Activated CD8-positive, alpha-beta memory T cell treated with anti-CD3 and anti-CD28 coated beads for 36 hours (primary cell): Measurements from ENCODE around the gene NYNRIN. TPM values are rescaled to one million over a fixed set of nuclear protein-coding genes. Genes with fewer than 3 reads are reported as not detected.

ENCODE experiments used
- CTCF ChIA-PET: fragments of 350-600 bp; sonication (Branson Sonifier 250); formaldehyde crosslinking; loops from one replicate; lab custom pipeline; 2021; ENCODE audit warnings: antibody characterized with exemption; lab: Charles Lee
- POLR2A ChIA-PET: fragments of 350-600 bp; sonication (Branson Sonifier 250); formaldehyde crosslinking; loops from one replicate; lab custom pipeline; 2021; ENCODE audit warnings: antibody characterized with exemption; lab: Charles Lee
- total RNA-seq, 2 experiments: library from RNA; stranded (reverse); gene quantifications; one replicate each; pipeline ENCODE4 v1.2.3, GENCODE V29; 2021

Gene NYNRIN
- total RNA-seq, 2 experiments from 2014 or later, result 0.06 TPM

DNA sequence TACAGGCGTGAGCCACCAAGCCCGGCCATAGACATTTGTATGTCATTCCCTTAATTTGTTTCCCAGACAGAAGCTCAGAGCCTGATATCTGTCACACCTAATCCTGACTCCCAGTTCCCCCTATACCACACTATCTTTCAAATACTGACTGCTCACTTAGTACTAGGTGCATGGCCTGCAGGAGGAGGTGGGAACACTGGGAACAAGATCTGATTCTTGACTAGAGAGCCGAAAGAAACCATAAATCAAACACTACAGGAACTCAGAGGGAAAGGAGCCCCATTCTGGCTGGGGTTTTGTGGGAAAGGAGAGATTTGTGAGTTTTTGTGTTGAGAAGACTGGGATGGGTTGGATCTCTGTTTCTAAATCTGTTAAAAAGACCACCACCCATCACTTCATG is 35.9 kb downstream of the NYNRIN start:
- CTCF ChIA-PET, result interaction anchor here (3.4 to 11.3 kb wide), 2 partner anchors 102 to 125 kb away, joined by 22 to 334 read pairs; partner anchors contain the start of genes ADCY4, CIDEB, LTB4R and LTB4R2
- POLR2A ChIA-PET, result no interaction called here

GRCh38 chr14:24435192-24435810 is 36.5 kb downstream of the NYNRIN start:
- POLR2A ChIA-PET, result interaction anchor here (2.1 kb wide), 1 partner anchor 102 kb away, joined by 6 read pairs; no protein-coding TSS in a partner anchor
- CTCF ChIA-PET, result interaction anchor here (1.2 to 11.3 kb wide), 7 partner anchors 10 to 192 kb away, joined by 3 to 334 read pairs (median 7); partner anchors contain the start of genes ADCY4, CIDEB, DHRS1 and LTB4R

DNA sequence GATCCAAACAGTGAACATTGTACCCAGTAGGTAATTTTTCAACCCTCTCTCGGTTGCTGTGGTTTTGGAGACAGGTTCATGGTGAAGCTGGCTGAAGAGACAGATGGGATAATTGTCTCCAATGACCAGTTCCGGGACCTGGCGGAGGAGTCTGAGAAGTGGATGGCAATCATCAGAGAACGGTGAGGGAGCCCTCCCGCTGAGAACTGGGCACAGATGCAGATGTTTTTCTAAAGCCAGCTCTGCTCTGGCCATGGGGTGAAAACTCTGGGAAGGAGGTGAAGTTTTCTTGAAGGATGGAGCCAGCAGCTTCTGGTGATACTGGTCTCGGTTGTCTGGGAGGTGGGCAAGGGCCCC is 37.2 kb downstream of the NYNRIN start:
- POLR2A ChIA-PET, result interaction anchor here (0.7 to 2.1 kb wide), 2 partner anchors 70 to 103 kb away, joined by 3 to 6 read pairs; no protein-coding TSS in a partner anchor
- CTCF ChIA-PET, result interaction anchor here (0.6 to 11.3 kb wide), 16 partner anchors 9 to 223 kb away, joined by 3 to 334 read pairs (median 4); partner anchors contain the start of genes ADCY4, CHMP4A, CIDEB and DHRS1

DNA sequence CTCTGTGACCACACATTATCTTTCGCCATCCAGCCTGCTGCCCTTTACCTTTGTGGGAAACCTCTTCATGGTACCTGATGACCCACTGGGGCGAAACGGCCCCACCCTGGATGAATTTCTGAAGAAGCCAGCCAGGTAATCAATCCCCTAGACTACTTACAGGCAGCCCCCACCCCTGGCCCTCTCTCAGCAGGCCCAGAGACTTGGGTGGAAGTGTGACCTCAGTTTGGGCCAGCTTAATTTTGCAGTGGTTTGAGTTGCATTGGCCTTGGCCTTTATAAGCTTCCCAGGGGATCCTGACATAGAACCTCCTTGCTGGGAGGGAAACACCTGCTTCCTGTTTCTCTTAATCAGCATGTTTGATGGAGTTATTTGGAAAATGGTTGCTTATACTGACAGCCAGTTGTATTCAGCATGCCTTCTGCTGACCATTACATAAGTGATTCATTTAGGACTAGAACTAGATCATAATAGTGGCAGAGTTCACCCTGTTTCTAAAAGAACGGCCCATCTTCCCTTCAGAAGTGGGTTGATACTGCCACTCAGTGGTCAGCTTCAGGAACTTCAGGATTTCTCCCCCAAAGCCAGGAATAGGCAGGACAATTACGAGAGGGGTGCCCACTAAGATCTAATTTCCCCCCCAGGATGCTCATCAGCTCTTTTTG is 37.7 kb downstream of the NYNRIN start:
- ChIA-PET POLR2A (interaction anchor here (0.7 to 2.1 kb wide), 2 partner anchors 70 to 103 kb away, joined by 3 to 6 read pairs; no protein-coding TSS in a partner anchor), CTCF (interaction anchor here (0.6 to 11.3 kb wide), 19 partner anchors 9 to 224 kb away, joined by 3 to 334 read pairs (median 4); partner anchors contain the start of genes ADCY4, CHMP4A, CIDEB and DHRS1)

DNA sequence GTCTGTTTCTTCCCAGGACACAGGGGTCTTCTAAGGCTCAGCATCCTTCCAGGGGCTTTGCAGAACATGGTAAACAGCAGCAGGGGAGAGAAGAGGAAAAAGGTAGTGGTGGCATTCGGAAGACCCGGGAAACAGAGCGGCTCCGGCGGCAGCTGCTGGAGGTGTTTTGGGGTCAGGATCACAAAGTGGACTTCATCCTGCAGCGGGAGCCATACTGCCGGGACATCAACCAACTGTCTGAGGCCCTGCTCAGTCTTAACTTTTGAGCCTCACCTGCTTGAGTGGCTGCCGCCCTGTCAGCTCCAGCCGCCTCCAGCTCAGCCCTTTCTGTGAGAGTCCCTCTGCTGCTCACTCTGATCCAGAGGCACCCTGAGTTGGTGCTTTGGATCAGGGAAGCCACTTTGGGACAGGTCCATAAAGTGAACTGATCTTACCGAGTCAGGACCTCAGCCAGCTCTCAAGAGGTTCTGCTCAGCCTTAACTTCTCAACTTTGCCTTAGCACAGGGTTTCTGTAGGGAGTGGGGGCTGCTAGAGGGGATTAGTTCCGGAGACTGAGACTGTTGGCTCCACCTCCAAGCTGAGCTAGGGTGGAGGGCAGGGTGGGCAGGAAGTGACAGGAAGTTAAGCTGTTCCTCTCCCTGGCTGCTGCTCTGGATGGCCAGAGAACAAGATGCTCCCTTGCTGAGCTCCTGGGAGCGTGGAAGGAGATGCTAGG is 38.4 kb downstream of the NYNRIN start:
- POLR2A ChIA-PET, result interaction anchor here (1.0 to 2.1 kb wide), 2 partner anchors 104 to 195 kb away, joined by 3 to 6 read pairs; partner anchors contain the start of gene TINF2
- CTCF ChIA-PET, result interaction anchor here (1.0 to 11.3 kb wide), 16 partner anchors 10 to 224 kb away, joined by 3 to 334 read pairs (median 4); partner anchors contain the start of genes ADCY4, CHMP4A, CIDEB and LTB4R

DNA sequence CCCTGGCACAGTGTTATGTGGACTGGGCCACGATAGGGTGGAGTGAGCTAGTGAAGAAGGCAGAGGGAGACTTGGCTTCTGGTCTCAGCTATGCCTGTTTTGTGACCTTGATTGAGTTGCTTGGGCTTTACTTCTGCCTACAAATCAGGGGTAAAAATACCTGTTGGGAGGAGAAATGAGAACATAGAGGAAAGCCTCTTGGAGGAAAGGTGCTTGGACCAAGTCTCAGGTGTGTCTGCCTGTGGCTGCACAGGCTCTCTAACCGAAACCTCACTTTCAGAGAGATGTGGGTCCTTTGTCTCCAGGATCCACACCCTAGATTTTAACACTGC is 38.9 kb downstream of the NYNRIN start:
- CTCF ChIA-PET, result interaction anchor here (1.2 to 11.3 kb wide), 7 partner anchors 15 to 128 kb away, joined by 3 to 334 read pairs (median 7); partner anchors contain the start of genes ADCY4, CIDEB, LTB4R and LTB4R2
- POLR2A ChIA-PET, result interaction anchor here (1.0 kb wide), 1 partner anchor 195 kb away, joined by 3 read pairs; the partner anchor contains the start of gene TINF2

DNA sequence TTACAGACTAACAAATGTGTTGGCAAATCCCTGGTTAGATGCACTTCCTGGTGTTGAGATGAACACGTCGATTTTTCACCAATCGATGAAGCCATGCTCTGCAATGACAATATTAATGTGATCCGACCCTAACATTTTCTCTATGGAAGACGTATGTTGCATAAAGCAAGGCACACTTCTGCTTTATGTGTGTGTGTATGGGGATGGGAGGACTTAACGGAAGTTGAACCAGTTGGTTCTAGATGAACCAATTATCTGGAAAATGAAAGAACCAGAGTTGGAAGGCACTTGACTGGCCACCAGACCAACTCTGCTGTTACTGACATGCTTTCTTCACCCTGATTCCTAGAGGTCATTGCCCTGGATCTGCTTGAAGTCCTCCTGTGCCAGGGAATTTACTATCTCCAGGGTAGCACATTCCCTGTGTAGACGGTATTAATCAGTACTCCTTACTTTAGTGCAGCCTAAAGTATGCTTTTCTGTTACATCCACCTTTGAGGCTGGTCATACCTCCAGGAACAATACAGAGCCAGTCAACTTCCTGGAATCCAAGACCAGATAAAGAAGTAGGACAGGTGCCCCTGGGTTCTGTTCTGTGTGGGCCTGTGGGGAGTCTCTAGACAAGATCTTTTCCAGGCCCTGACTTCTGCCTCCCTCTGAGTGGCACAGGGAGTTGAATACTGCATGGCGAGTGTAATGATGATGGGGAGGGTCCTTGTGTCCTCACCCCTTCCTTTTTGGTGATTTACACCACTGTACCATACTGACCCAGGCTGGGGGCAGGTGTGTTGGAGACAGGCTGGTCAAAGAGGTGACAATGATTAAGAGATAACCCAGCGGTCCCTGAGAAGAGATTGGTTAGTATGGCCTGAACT is 39.7 kb downstream of the NYNRIN start:
- CTCF ChIA-PET, result interaction anchor here (1.4 to 11.3 kb wide), 5 partner anchors 8 to 167 kb away, joined by 3 to 334 read pairs (median 7); partner anchors contain the start of genes ADCY4, CIDEB, KHNYN and LTB4R
- POLR2A ChIA-PET, result no interaction called here

GRCh38 chr14:24439257-24439656 is 40.5 kb downstream of the NYNRIN start:
- ChIA-PET POLR2A (no interaction called here), CTCF (interaction anchor here (1.4 to 3.4 kb wide), 3 partner anchors 8 to 166 kb away, joined by 3 to 25 read pairs (median 7); partner anchors contain the start of genes ADCY4 and KHNYN)

DNA sequence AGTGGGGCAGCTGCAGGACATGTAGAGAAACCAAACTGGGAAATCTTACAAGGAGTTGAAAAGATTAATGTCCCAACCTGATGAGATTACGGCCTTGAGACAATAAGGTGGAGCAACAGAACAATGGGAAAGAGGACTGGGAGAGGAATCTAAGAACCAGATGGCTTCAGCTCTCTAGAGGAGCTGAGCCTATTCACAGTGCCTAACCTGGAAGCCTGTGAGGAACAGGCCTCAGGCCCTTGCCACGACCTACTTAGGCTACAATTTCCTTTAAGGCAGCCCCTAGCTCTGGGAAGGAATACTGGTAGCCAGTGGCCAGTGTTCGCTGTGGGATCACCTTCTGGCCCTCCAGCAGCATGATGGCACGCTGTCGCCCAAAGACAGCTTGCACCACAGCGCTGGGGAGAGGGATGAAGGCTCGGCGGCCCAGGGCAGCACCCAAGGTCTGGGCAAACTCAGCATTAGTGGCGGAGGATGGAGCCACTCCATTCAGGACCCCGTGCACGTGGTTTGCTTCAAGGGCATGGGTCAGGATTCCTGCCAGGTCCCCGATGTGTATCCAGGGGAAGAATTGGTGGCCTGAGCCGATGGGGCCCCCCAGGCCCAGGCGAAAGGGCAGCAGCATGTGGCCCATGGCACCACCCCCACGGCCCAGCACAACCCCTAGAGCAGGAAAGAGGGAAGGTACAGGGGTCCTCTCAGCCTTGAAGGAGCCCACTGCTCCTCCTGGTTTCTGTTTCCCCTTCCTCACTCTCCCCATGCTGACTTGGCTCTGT is 41.2 kb downstream of the NYNRIN start:
- POLR2A ChIA-PET, result no interaction called here
- CTCF ChIA-PET, result interaction anchor here (1.4 to 3.4 kb wide), 4 partner anchors 9 to 166 kb away, joined by 3 to 45 read pairs (median 16); partner anchors contain the start of genes ADCY4, CBLN3 and KHNYN

- CTCF ChIA-PET, result interaction anchor here (2.3 to 3.4 kb wide), 2 partner anchors 10 to 108 kb away, joined by 25 to 45 read pairs; partner anchors contain the start of genes ADCY4, CBLN3 and KHNYN
- POLR2A ChIA-PET, result interaction anchor here (0.9 to 2.0 kb wide), 2 partner anchors 10 to 108 kb away, joined by 4 to 32 read pairs; partner anchors contain the start of genes CBLN3 and KHNYN
These were observed 42.0 kb downstream of the NYNRIN start for GRCh38 chr14:24440606-24441399.

DNA sequence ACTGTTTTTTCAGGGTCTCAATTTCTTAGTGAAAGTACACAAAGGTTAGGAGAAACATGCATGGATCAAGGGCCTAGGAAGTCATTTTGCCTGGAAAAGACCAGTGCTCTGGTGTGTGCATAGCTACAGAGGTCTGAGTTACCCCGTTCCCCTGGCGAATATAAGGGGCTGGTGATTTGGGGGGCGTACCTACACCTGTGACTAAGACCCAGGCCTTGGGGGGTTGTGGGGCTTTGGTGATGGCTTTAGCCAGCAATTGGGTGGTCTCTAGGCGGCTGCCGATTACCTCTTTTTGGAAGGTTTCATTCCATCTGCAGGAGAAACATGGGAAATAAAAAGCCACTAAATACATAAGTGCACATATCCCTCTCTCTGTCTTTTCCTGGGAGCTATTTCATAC is 42.7 kb downstream of the NYNRIN start:
- ChIA-PET POLR2A (interaction anchor here (0.6 to 2.0 kb wide), 6 partner anchors 11 to 232 kb away, joined by 3 to 32 read pairs (median 6); partner anchors contain the start of genes CBLN3, KHNYN and TINF2), CTCF (interaction anchor here (0.8 to 3.4 kb wide), 3 partner anchors 8 to 109 kb away, joined by 3 to 45 read pairs (median 25); partner anchors contain the start of genes ADCY4, CBLN3 and KHNYN)

DNA sequence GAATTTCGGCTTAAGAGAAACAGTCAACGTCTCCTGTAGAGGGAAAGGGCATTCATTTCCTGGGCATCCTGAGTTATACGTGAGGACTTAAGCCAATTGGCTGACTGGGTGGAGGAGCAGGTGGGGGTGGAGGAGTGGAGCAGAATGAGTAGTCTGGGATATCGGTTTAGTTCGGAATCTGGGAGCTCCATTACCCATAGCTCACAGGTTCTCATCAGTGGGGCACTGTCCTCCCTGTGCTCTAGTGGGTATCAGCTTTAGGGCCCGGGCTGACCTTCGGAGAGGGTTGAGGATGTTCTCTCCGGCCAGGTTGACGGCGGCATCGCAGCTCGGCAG is 43.1 kb downstream of the NYNRIN start:
- POLR2A ChIA-PET, result interaction anchor here (0.6 to 2.0 kb wide), 6 partner anchors 11 to 232 kb away, joined by 3 to 32 read pairs (median 6); partner anchors contain the start of genes CBLN3, KHNYN and TINF2
- CTCF ChIA-PET, result interaction anchor here (0.8 to 3.4 kb wide), 4 partner anchors 9 to 109 kb away, joined by 3 to 45 read pairs (median 14); partner anchors contain the start of genes ADCY4, CBLN3 and KHNYN

DNA sequence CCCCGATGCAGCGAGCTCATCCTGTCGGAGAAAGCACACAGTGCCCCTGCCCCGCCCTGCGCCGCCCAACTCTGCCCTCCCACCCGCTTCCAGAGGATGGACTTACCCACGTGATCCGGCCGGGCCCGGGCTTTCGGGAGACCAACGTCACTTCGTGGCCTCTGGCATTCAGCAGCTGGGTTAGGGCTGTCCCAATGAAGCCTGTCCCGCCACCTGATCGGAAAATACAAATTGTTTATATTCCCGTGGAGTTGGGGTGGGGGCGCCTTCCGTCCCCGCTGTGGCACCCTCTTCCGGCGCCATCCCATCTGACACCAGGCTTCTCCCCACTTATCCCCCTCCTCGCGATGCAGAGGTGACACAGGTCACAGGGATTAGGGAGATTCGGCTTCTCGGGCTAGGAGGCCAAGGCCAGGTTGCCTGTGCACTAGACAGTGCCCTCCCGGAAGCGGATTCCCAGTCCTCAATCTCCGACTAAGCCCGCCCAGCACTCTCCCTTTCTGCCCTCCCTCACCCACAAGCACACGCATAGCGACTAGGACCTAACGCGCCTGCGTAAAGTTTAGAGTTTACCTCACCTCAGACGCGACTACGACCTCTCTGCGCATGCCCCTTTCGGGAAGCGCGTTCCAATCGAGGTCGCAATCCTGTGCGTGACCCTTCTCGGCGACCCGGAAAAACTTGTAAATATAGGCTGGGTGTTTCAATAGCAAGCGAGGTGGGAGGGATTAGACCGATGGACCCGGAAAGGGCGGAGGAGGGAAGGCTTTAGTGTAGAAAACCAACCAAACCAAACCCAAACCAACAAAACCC is 43.6 kb downstream of the NYNRIN start, which contains the start of gene SDR39U1:
SDR39U1 (minus strand) TSS at position 537 of the 813 bp plus-strand sequence; CDS start at position 530, 7 bp downstream.
- CTCF ChIA-PET, result interaction anchor here (0.6 to 3.4 kb wide), 6 partner anchors 9 to 109 kb away, joined by 3 to 45 read pairs (median 3); partner anchors contain the start of genes ADCY4, CBLN3 and KHNYN
- POLR2A ChIA-PET, result interaction anchor here (0.6 to 2.0 kb wide), 7 partner anchors 11 to 231 kb away, joined by 3 to 32 read pairs (median 6); partner anchors contain the start of genes CBLN3, KHNYN and TINF2

- ChIA-PET CTCF (interaction anchor here (0.6 to 1.0 kb wide), 5 partner anchors 10 to 110 kb away, joined by 3 to 5 read pairs (median 4); no protein-coding TSS in a partner anchor), POLR2A (interaction anchor here (0.6 kb wide), 1 partner anchor 11 kb away, joined by 5 read pairs; no protein-coding TSS in a partner anchor)
These were observed 44.4 kb downstream of the NYNRIN start for GRCh38 chr14:24443053-24443665.
